NCI-H1694 treated with DMSO at 0.1 percent for 48 hours (cell line): ENCODE results near the gene PTP4A2.

ENCODE experiments used
- DNase-seq: peaks from one replicate; lab custom pipeline; 2025; lab: John Stamatoyannopoulos, UW

Gene PTP4A2

DNA sequence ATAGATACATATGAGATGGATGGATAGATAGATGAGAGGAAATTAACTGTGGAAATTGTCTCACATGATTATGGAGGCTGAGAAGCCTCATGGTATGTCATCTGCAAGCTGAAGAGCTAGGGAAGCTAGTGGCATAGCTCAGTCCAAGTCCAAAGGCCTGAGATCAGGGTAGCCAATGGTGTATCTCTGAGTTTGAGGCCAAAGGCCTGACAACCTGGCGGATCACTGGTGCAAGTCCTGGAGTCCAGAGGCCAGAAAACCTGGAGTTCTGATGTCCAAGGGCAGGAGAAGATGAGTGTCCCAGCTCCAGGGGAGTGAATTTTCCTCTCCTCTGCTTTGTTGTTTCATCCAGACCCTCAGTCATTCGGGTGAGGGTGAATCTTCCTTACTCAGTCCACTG, 78.4 kb downstream of the PTP4A2 start:
- no peak for DNase-seq

DNA sequence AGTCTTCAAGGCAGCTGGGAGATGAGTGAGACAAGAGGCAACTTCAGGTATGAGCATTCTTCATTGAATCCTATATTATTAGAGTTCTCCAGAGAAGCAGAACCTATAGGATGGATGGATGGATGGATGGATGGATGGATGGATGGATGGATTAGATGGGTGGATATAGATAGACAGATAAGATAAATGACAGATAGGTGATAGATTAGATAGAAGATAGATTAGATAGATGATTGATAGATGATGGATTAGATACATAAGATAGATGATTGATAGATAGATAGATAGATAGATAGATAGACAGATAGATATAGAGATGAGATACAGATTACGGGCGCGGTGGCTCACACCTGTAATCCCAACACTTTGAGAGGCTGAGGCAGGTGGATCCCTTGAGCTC, 79.1 kb downstream of the PTP4A2 start:
- DNase-seq = no peak

DNA sequence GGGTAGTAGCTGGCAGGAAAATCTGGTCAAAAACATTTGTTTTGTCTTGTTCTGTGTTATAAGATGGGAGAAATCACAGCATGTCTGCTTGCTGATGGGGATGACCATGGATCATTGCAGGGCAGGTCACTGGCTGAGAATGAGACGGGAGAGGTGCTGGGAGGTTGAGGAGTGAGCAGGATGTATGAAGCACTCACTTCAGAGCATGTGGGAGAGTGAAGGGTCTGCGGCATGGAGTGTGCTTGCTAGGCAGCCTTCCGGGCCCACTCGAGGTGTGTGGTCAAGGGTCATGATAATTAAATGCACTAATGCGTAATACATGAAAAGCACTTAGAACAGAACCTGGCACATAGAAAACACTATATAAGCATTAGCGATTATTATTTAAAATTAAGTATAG, 80.3 kb downstream of the PTP4A2 start:
- DNase-seq = no peak
